ENCODE results near the gene BLVRB. TPM values are rescaled to one million over a fixed set of nuclear protein-coding genes. Genes with fewer than 3 reads are reported as not detected.

BLVRB gene
- polyA plus RNA-seq, 2 of the 4 experiments (the other 2 are of a cell fraction), result 202 to 280 TPM

DNA sequence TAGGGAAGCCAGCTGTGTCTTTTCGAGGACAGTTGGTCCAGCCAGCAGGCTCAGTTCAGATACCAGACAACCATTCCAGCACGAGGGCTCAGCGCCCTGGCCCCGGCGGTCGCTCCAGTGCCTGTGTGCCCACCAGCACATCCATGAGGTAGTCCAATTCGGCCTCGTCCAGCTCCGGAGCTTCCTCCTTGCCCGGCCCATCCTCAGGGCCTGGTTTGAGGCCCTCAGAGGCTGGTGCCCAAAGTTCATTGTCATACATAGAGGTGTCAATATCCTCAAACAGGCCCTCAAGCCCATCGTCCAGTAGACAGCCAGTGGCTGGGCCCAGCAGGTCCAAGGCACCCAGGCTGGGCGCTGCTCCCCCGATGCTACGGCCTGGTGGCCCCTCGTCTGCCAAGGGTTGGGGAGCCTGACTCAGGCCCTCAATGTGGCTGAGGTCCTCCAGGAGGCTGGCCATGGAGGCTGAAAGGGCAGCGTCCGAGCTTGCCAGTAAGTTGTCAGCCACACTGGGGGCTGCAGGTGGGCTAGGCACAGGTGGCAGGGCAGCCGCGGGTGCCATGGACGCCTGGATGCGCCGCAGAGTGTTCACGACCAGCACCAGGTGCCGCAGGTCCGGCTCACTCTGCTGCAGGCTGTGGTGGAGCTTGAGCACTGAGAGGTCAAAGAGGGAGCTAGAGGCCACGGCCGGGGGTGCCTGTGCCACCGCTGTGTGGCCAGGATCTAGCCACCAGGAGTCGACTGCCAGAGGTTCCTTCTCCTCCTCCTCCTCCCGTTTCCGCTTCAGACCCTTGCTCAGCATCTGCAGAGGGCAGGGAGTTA lies 42.6 kb downstream of the BLVRB start:
- ATAC-seq (no peak), DNase-seq (ENCODE audit: low read depth in 1 of 2, low spot score in 1 of 2) (no peak), FAIRE-seq (no peak)
- Histone ChIP-seq H3K9me3 (no peaks in the 10 kb centered on the region), H3K4me3 (no peak overlapping the region), H3K4me2 (no peak overlapping the region), H3K4me1 (peaks cover 25% of the 10 kb centered on the region), H3K27ac (peak overlapping the region; percentile 94 to 96; a peak in 4 of 6 replicates)
- TF ChIP-seq, protein P1, sequence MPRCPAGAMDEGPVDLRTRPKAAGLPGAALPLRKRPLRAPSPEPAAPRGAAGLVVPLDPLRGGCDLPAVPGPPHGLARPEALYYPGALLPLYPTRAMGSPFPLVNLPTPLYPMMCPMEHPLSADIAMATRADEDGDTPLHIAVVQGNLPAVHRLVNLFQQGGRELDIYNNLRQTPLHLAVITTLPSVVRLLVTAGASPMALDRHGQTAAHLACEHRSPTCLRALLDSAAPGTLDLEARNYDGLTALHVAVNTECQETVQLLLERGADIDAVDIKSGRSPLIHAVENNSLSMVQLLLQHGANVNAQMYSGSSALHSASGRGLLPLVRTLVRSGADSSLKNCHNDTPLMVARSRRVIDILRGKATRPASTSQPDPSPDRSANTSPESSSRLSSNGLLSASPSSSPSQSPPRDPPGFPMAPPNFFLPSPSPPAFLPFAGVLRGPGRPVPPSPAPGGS (IDR thresholded peaks at IDR 0.05), result no peak
- TF ChIP-seq FOXS1 (CRISPR knock-in tag; IDR thresholded peaks at IDR 0.05) (no peak), ZC3H11A (IDR thresholded peaks at IDR 0.05) (no peak), HOXB5 (CRISPR knock-in tag; IDR thresholded peaks at IDR 0.05) (peak; percentile 19; the same call in 1 of the 2 replicates)
- CTCF ChIA-PET, result interaction anchor here (0.6 to 26.4 kb wide), 15 partner anchors 15 to 283 kb away, joined by 3 to 950 read pairs (median 4); partner anchors contain the start of genes BLVRB, PRX, SERTAD1 and SERTAD3
- POLR2A ChIA-PET, result interaction anchor here (0.6 to 5.8 kb wide), 5 partner anchors 9 to 42 kb away, joined by 4 to 208 read pairs (median 4); partner anchors contain the start of genes BLVRB and SERTAD3
- WGBS (ENCODE audit: missing lambda C conversion rate), result 91% methylated on average over 31 of the region's 31 CpGs

DNA sequence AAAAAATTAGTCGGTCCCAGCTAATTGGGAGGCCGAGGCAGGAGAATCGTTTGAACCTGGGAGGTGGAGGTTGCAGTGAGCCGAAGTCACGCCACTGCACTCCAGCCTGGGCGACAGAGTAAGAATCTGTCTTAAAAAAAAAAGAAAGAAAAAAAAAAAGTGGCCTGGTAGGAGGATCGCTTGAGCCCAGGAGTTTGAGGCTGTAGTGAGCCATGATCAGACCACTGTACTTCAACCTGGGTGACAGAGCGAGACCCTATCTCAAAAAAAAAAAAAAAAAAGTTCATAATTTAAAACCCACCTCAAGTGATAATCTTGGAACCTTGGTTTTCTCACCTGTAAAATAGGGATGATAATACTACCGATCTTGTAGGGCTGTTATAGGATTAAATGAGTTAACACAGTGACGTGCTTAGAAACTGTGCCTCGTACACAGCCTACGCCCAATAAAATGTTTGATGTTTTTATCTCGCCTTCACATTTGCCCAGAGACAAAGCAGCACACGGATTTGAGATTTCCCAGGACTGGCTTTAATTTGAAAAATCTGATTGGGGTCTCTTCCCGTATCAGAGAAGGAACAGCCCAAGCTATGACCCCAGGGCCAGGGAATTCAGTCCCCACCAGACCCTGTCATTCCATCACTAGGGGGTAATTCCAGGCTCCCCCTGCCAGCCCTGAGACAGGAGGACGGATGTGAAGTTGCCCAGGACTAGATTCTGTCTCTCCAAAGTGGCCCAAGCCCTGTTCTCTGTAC lies 43.4 kb downstream of the BLVRB start:
- WGBS (ENCODE audit: missing lambda C conversion rate), result 77% methylated on average over 16 of the region's 16 CpGs
- no peak for ATAC-seq
- POLR2A ChIA-PET, result interaction anchor here (0.6 to 5.8 kb wide), 8 partner anchors 10 to 841 kb away, joined by 4 to 208 read pairs (median 12); partner anchors contain the start of genes BLVRB, C19orf47, PLD3 and SERTAD3
- no peak for FAIRE-seq
- Histone ChIP-seq H3K4me3 (peak overlapping the region; percentile 56), H3K27ac (peak overlapping the region; percentile 94 to 96), H3K9me3 (no peaks in the 10 kb centered on the region), H3K4me1 (peaks cover 28% of the 10 kb centered on the region), H3K4me2 (peak overlapping the region; percentile 84)
- CTCF ChIA-PET, result interaction anchor here (0.8 to 26.4 kb wide), 15 partner anchors 14 to 282 kb away, joined by 3 to 950 read pairs (median 4); partner anchors contain the start of genes BLVRB, PRX, SERTAD1 and SERTAD3
- TF ChIP-seq RNF2 (IDR thresholded peaks at IDR 0.05; ENCODE audit: borderline replicate concordance, low read depth) (no peak), HOXA7 (CRISPR knock-in tag; IDR thresholded peaks at IDR 0.05) (0 out of 2 replicates have a peak, but pooled peaks have one; percentile 17)
- TF ChIP-seq, protein P2, sequence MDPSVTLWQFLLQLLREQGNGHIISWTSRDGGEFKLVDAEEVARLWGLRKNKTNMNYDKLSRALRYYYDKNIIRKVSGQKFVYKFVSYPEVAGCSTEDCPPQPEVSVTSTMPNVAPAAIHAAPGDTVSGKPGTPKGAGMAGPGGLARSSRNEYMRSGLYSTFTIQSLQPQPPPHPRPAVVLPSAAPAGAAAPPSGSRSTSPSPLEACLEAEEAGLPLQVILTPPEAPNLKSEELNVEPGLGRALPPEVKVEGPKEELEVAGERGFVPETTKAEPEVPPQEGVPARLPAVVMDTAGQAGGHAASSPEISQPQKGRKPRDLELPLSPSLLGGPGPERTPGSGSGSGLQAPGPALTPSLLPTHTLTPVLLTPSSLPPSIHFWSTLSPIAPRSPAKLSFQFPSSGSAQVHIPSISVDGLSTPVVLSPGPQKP (IDR thresholded peaks at IDR 0.05; ENCODE audit: low read depth, low read length), result no peak
- DNase-seq (ENCODE audit: low read depth in 1 of 2, low spot score in 1 of 2), result no peak

DNA sequence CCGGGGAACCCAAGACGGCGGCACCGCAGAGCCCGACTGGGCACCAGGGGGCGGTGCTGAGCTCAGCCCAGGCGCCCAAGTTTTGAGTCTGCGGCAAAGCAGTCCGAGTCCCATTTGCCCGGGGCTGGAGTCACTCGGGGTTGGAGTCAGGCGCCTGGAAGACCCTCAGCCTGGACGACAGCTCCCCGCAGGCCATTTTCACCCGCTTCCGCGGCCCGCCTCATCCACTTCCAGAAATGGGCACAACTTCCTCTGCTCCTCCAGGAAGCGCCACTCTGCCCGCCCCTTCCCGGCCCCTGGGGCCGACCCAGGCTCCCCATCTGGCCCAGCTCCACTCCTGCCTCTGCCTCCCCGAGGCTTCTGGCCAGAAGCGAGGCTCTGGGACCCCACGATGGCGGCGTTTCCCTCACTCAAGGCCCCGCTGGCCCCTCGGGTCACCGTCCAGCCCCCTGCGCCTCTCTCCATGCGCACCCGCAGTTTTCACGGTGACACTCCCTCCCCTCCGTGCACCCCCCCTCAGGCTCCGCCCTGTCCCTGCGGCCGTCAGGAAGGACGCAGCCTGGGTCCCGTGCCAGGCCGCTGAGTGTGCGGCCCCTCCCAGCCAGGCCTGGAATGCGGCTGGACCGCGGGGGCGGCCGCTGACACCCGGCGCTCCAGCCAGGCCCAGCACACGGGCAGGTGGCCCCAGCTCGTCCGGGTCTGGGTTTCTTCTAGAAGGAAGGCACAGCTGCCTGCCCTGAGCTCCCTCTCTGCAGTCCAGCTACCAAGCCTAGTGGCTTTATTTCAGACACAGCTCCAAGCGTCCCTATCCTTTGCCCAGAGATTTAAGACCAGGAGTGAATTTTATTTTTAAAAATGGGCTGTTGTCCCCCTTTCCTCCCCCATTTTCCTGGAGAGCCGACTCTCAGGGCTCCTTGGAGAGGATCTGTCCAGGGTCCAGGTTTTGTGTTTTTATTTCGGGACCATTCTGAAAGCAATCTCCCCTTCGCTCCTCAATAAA lies 44.5 kb downstream of the BLVRB start:
- peak overlapping the region; percentile 94 to 96 for H3K27ac ChIP-seq
- H3K9me3 ChIP-seq, result no peaks in the 10 kb centered on the region
- POLR2A ChIA-PET, result interaction anchor here (0.6 to 2.9 kb wide), 21 partner anchors 10 to 842 kb away, joined by 3 to 62 read pairs (median 7); partner anchors contain the start of genes BLVRB, C19orf47, PLD3 and SERTAD3
- DNase-seq (ENCODE audit: low read depth in 1 of 2, low spot score in 1 of 2) (peak; percentile 97 to 99), FAIRE-seq (peak; percentile 88), ATAC-seq (peak; percentile 65 to 79)
- H3K4me2 ChIP-seq, result peak overlapping the region; percentile 84
- H3K4me1 ChIP-seq, result peaks cover 34% of the 10 kb centered on the region
- CTCF ChIA-PET, result interaction anchor here (0.6 to 26.4 kb wide), 64 partner anchors 13 to 1159 kb away, joined by 3 to 950 read pairs (median 4); partner anchors contain the start of genes BLVRB, C19orf47, PRX and SERTAD1
- WGBS (ENCODE audit: missing lambda C conversion rate), result 4% methylated on average over 56 of the region's 56 CpGs
- H3K4me3 ChIP-seq, result peak overlapping the region; percentile 56
- TF ChIP-seq JUN (IDR thresholded peaks at IDR 0.05) (peak; percentile 93 to 97; a peak in 4 of 5 replicates), POLR2A (IDR thresholded peaks at IDR 0.05; ENCODE audit: low read length) (peak; percentile 66), POLR2AphosphoS2 (conservative IDR thresholded peaks at IDR 0.05; ENCODE audit: low read length) (peak; percentile 97), CHD2 (IDR thresholded peaks at IDR 0.05; ENCODE audit: low read length, partially characterized antibody) (peak; percentile 37), ZSCAN20 (CRISPR knock-in tag; IDR thresholded peaks at IDR 0.05) (no peak), SREBF2 (IDR thresholded peaks at IDR 0.05) (no peak), CBX8 (IDR thresholded peaks at IDR 0.05) (no peak), NFE2L2 (conservative IDR thresholded peaks at IDR 0.05; ENCODE audit: low read length) (no peak; the same call in 1 of the 2 replicates), HMGXB4 (CRISPR knock-in tag; IDR thresholded peaks at IDR 0.05; ENCODE audit: borderline replicate concordance) (peak; percentile 98), MAZ (IDR thresholded peaks at IDR 0.05; ENCODE audit: borderline replicate concordance, low read depth, low read length) (peak; percentile 98)
- TF ChIP-seq, protein P3, sequence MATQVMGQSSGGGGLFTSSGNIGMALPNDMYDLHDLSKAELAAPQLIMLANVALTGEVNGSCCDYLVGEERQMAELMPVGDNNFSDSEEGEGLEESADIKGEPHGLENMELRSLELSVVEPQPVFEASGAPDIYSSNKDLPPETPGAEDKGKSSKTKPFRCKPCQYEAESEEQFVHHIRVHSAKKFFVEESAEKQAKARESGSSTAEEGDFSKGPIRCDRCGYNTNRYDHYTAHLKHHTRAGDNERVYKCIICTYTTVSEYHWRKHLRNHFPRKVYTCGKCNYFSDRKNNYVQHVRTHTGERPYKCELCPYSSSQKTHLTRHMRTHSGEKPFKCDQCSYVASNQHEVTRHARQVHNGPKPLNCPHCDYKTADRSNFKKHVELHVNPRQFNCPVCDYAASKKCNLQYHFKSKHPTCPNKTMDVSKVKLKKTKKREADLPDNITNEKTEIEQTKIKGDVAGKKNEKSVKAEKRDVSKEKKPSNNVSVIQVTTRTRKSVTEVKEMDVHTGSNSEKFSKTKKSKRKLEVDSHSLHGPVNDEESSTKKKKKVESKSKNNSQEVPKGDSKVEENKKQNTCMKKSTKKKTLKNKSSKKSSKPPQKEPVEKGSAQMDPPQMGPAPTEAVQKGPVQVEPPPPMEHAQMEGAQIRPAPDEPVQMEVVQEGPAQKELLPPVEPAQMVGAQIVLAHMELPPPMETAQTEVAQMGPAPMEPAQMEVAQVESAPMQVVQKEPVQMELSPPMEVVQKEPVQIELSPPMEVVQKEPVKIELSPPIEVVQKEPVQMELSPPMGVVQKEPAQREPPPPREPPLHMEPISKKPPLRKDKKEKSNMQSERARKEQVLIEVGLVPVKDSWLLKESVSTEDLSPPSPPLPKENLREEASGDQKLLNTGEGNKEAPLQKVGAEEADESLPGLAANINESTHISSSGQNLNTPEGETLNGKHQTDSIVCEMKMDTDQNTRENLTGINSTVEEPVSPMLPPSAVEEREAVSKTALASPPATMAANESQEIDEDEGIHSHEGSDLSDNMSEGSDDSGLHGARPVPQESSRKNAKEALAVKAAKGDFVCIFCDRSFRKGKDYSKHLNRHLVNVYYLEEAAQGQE (IDR thresholded peaks at IDR 0.05), result peak; percentile 21; the same call in 1 of the 2 replicates

Measured in A549 (cell line).